HEK293 (cell line): ENCODE measurements around the gene TAPBP.
A peak's percentile ranks its signal among the peaks of the same experiment; 100 is the strongest.

ENCODE experiments used
- CTCF ChIA-PET: fragments of 350-600 bp; formaldehyde crosslinking; extraction: SDS; loops from one replicate; lab custom pipeline; 2021; ENCODE audit warnings: antibody characterized with exemption; lab: Yijun Ruan, JAX
- POLR2A ChIA-PET: fragments of 300-600 bp; formaldehyde crosslinking; extraction: SDS; loops from one replicate; lab custom pipeline; 2020; ENCODE audit warnings: antibody characterized with exemption, inconsistent platforms; lab: Yijun Ruan, JAX
- H3K27ac ChIP-seq: fragments of 200-500 bp; sonication (Bioruptor generic); 2 replicates; pipeline ENCODE4 v1.5.1; 2014; ENCODE audit warnings: low read depth, low read length, control low read depth, inconsistent platforms; ENCODE audit errors: extremely low read depth
- H3K36me3 ChIP-seq, 2 experiments: fragments of 200-500 bp in 1 of 2; sonication (Bioruptor generic) in 1 of 2; 1 replicate in 1 of 2; 2 replicates in 1 of 2; pipeline ENCODE4 v1.5.1; 2014 to 2017; ENCODE audit warnings: inconsistent platforms in 2 of 2, low read length in 2 of 2; ENCODE audit not compliant: control insufficient read depth in 2 of 2, insufficient read depth in 1 of 2
- H3K4me1 ChIP-seq: fragments of 200-500 bp; sonication (Bioruptor generic); 2 replicates; pipeline ENCODE4 v1.5.1; 2014; ENCODE audit warnings: mild to moderate bottlenecking, low read length, inconsistent platforms; ENCODE audit not compliant: control insufficient read depth, insufficient read depth
- H3K4me3 ChIP-seq: 2 replicates; pipeline ENCODE4 v1.5.1; 2011; ENCODE audit warnings: low read depth, mild to moderate bottlenecking, control low read depth, low read length, moderate library complexity
- H3K9me3 ChIP-seq: fragments of 200-500 bp; sonication (Bioruptor generic); 2 replicates; pipeline ENCODE4 v1.5.1; 2014; ENCODE audit warnings: low read depth, low read length, inconsistent platforms; ENCODE audit not compliant: control insufficient read depth, insufficient read depth
- CTCF ChIP-seq: fragments of 450-650 bp; formaldehyde crosslinking; IDR thresholded peaks from 2 replicates; pipeline ENCODE4 v1.5.1; 2016; ENCODE audit warnings: missing biosample characterization, missing genetic modification characterization
- ELK4 ChIP-seq: IDR thresholded peaks from 2 replicates; pipeline ENCODE4 v1.6.1; 2011; ENCODE audit warnings: mild to moderate bottlenecking, low read depth, low read length, borderline replicate concordance
- GLIS1 ChIP-seq: fragments of 450-650 bp; formaldehyde crosslinking; IDR thresholded peaks from 2 replicates; pipeline ENCODE4 v1.5.1; 2016; ENCODE audit warnings: missing biosample characterization, missing genetic modification characterization
- KLF17 ChIP-seq: fragments of 450-650 bp; formaldehyde crosslinking; IDR thresholded peaks from 2 replicates; pipeline ENCODE4 v1.5.1; 2016; ENCODE audit warnings: missing biosample characterization, missing genetic modification characterization
- KLF8 ChIP-seq: fragments of 450-650 bp; formaldehyde crosslinking; IDR thresholded peaks from 2 replicates; pipeline ENCODE4 v1.5.1; 2016; ENCODE audit warnings: missing biosample characterization, missing genetic modification characterization
- REST ChIP-seq: fragments of 450-650 bp; formaldehyde crosslinking; IDR thresholded peaks from 2 replicates; pipeline ENCODE4 v1.5.1; 2016; ENCODE audit warnings: missing biosample characterization, missing genetic modification characterization
- SP2 ChIP-seq: fragments of 450-650 bp; formaldehyde crosslinking; IDR thresholded peaks from 2 replicates; pipeline ENCODE4 v1.5.1; 2016; ENCODE audit warnings: missing biosample characterization, missing genetic modification characterization
- SP3 ChIP-seq: fragments of 450-650 bp; formaldehyde crosslinking; IDR thresholded peaks from 2 replicates; pipeline ENCODE4 v1.5.1; 2016; ENCODE audit warnings: missing biosample characterization, missing genetic modification characterization
- TSHZ1 ChIP-seq: fragments of 450-650 bp; formaldehyde crosslinking; IDR thresholded peaks from 2 replicates; pipeline ENCODE4 v1.5.1; 2016; ENCODE audit warnings: missing biosample characterization, missing genetic modification characterization, borderline replicate concordance
- ZNF10 ChIP-seq: fragments of 450-650 bp; formaldehyde crosslinking; IDR thresholded peaks from 2 replicates; pipeline ENCODE4 v1.5.1; 2017; ENCODE audit warnings: missing biosample characterization, missing genetic modification characterization
- ZNF121 ChIP-seq: fragments of 450-650 bp; formaldehyde crosslinking; IDR thresholded peaks from 2 replicates; pipeline ENCODE4 v1.5.1; 2016; ENCODE audit warnings: missing biosample characterization, missing genetic modification characterization
- ZNF423 ChIP-seq: fragments of 450-650 bp; formaldehyde crosslinking; IDR thresholded peaks from 2 replicates; pipeline ENCODE4 v1.5.1; 2016; ENCODE audit warnings: missing biosample characterization, missing genetic modification characterization
- ZNF513 ChIP-seq: fragments of 450-650 bp; IDR thresholded peaks from 2 replicates; pipeline ENCODE4 v1.5.1; 2018; ENCODE audit warnings: missing biosample characterization, missing genetic modification characterization
- ZNF521 ChIP-seq: fragments of 450-650 bp; formaldehyde crosslinking; IDR thresholded peaks from 2 replicates; pipeline ENCODE4 v1.5.1; 2017; ENCODE audit warnings: missing biosample characterization, mild to moderate bottlenecking, missing genetic modification characterization
- ZNF596 ChIP-seq: fragments of 450-650 bp; IDR thresholded peaks from 2 replicates; pipeline ENCODE4 v1.5.0; 2018; ENCODE audit warnings: missing biosample characterization, mild to moderate bottlenecking, missing genetic modification characterization, moderate library complexity
- ZNF645 ChIP-seq: fragments of 450-650 bp; formaldehyde crosslinking; IDR thresholded peaks from 2 replicates; pipeline ENCODE4; 2016; ENCODE audit warnings: missing biosample characterization, missing genetic modification characterization
- ZNF704 ChIP-seq: fragments of 450-650 bp; formaldehyde crosslinking; IDR thresholded peaks from 2 replicates; pipeline ENCODE4 v1.5.1; 2016; ENCODE audit warnings: missing biosample characterization, missing genetic modification characterization
- ZSCAN16 ChIP-seq: fragments of 450-650 bp; formaldehyde crosslinking; IDR thresholded peaks from 2 replicates; pipeline ENCODE4 v1.5.1; 2016; ENCODE audit warnings: missing biosample characterization, missing genetic modification characterization
- ZSCAN23 ChIP-seq: fragments of 450-650 bp; formaldehyde crosslinking; IDR thresholded peaks from 2 replicates; pipeline ENCODE4 v1.5.1; 2016; ENCODE audit warnings: missing biosample characterization, missing genetic modification characterization

The TAPBP gene

GRCh38 chr6:33313105-33313708 lies 671 bp downstream of the TAPBP start (continued):
- TF ChIP-seq ZNF10 (tag by site-specific recombination) (no peak), REST (tag by site-specific recombination) (no peak), GLIS1 (tag by site-specific recombination) (peak; percentile 69; the same call in 1 of the 2 replicates), SP3 (tag by site-specific recombination) (no peak), KLF17 (tag by site-specific recombination) (peak; percentile 35; the same call in 1 of the 2 replicates)

- H3K4me3 ChIP-seq = peak overlapping the region; percentile 61
- peak overlapping the region; percentile 79 for H3K27ac ChIP-seq
- peaks cover 5% of the 10 kb centered on the region for H3K4me1 ChIP-seq
- H3K36me3 ChIP-seq = peaks cover 0 to 10% of the 10 kb centered on the region in 2 experiments; a peak in 2 of 3 replicates
- POLR2A ChIA-PET = interaction anchor here (0.5 to 5.0 kb wide), 17 partner anchors 9 to 341 kb away, joined by 3 to 50 read pairs (median 7); partner anchors contain the start of genes B3GALT4, PFDN6, RGL2 and RPS18
- CTCF ChIA-PET = interaction anchor here (0.6 to 7.0 kb wide), 16 partner anchors 11 to 1238 kb away, joined by 3 to 53 read pairs (median 5); partner anchors contain the start of genes B3GALT4 and RGL2
- no peaks in the 10 kb centered on the region for H3K9me3 ChIP-seq
- TF ChIP-seq CTCF (tag by site-specific recombination) (peak; percentile 71), ZNF521 (tag by site-specific recombination) (no peak), ZNF513 (tag by site-specific recombination) (no peak), ZSCAN16 (tag by site-specific recombination) (no peak), ELK4 (no peak), ZNF121 (no peak), SP2 (tag by site-specific recombination) (peak; percentile 64), KLF8 (peak; percentile 62; the same call in 1 of the 2 replicates), ZNF704 (tag by site-specific recombination) (no peak), TSHZ1 (tag by site-specific recombination) (no peak), ZNF645 (tag by site-specific recombination) (no peak), ZNF596 (tag by site-specific recombination) (no peak), ZSCAN23 (tag by site-specific recombination) (no peak), ZNF423 (no peak)
Measured at GRCh38 chr6:33312361-33313104, 1.3 kb downstream of the TAPBP start.
